GM12801 (cell line): Measurements from ENCODE around the gene TFB1M.

Experiments
- TF ChIP-seq, protein P1 (sequence below): IDR thresholded peaks from one replicate; pipeline ENCODE4 v1.5.1; 2011; ENCODE audit warnings: control low read depth; ENCODE audit not compliant: insufficient read length; ENCODE audit errors: extremely low read depth

TFB1M gene

DNA sequence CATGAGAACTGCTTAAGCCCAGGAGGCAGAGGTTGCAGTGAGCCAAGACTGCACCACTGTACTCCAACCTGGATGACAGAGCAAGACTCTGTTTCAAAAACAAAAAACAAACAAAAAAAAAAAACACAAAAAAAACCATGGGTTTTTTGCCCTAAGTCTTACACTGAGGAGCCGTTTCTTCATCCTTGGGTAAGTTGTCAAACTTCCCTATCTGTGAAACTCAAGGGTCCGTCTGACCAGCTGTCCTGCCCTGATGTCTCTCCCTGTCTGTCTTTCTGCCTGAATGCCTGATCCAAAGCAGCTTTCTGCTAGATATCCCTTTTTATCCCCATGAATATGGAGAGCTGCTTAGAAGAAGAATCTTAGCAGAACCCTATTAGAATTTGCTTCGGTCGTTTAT, 91.8 kb downstream of the TFB1M start:
- TF ChIP-seq, protein P1, sequence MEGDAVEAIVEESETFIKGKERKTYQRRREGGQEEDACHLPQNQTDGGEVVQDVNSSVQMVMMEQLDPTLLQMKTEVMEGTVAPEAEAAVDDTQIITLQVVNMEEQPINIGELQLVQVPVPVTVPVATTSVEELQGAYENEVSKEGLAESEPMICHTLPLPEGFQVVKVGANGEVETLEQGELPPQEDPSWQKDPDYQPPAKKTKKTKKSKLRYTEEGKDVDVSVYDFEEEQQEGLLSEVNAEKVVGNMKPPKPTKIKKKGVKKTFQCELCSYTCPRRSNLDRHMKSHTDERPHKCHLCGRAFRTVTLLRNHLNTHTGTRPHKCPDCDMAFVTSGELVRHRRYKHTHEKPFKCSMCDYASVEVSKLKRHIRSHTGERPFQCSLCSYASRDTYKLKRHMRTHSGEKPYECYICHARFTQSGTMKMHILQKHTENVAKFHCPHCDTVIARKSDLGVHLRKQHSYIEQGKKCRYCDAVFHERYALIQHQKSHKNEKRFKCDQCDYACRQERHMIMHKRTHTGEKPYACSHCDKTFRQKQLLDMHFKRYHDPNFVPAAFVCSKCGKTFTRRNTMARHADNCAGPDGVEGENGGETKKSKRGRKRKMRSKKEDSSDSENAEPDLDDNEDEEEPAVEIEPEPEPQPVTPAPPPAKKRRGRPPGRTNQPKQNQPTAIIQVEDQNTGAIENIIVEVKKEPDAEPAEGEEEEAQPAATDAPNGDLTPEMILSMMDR = no peak

DNA sequence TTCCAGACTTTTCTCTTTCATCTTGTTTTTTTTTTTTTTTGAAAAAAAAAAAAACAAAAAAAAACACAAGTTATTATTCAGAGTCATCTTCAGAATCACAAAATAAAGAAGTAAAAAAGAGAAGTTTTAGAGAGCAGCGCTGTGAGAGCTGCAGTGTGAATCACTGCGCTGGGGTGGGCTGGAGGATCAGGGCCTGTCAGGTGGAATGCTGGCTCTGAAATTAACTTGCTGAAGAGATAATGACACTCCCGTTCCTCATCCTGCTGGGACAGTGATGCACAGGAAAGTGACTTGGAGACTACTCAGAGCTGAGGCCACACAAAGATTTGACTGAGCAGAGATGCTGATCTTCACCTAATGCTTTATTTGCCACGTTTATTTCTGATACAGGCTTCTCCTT, 93.2 kb downstream of the TFB1M start:
- TF ChIP-seq, protein P1 = no peak

DNA sequence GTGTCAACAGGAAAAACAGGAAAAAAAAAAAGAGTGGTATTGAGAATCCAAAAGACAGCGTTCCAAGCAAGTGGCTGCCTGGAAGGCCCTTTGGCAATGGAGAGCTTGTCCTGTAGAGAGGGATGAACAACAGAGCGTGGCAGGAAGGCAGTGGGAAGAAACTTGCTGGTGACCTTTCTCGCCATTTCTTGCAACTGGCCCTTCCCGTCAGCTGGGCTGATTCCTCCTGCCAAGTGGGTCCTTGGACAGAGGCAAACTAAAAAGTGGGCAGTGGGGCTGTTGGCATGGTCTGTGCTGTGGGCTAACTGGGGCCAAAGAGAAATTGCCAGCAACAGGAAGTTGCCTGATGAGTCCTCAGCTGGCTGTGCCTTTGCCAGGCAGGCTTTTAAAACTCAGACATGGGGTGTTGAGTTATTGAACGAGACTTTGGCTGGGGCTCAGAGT, 94.4 kb downstream of the TFB1M start:
- TF ChIP-seq, protein P1 = no peak

DNA sequence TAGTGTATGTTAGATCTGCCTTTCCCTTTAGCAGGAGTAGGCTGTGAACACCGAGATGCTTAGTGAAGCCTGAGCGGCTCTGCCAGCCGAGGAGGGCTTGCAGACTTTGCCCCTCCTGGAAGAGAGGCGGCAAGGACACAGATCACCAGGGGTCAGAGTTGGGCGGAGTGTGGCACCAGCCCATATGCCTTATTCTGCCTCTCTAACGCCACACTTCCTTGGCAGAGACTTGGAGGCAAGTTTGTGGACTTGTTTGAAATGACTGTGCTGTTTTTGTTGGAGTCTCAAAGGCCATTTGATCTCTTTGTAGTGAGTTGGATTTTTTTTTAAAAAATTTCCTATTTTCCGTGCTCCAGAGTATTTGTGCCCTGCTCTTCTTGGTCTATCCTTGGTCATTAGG, 95.0 kb downstream of the TFB1M start:
- TF ChIP-seq, protein P1 = no peak

DNA sequence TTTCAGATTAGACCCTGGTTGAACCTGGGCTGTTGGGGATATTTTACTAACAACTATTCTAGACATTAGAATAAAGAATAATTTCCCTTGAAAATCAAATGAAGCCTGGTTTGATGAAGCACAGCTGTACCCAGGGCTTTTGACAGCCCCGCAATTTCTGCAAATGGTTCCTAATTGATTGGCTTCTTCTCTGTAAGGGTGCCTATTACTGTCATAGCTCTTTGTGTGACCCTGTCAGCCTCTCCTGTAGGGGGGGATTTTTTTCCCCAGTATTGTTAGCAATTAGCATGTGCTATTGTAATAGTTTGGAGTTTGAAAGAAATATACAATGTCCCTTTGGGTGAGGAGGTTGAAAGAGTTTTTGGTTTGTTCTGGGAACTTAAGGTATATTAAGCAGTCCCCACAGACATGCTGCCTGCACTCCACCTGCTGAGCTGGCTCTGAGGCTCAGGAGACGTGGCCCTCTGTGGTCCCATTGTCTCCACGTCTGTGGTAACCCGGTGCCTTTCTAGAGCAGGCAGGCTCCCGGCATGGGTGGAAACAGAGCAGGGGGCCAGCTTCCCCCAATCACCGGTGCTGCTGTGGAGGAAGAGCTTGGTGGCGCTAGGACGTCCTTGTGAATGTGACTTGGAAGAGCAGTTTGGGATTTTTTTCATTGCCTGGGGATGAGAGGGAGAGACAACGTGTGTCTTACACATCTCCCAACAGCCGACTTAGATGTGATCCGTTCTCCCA, 97.8 kb downstream of the TFB1M start:
- TF ChIP-seq, protein P1 = no peak

DNA sequence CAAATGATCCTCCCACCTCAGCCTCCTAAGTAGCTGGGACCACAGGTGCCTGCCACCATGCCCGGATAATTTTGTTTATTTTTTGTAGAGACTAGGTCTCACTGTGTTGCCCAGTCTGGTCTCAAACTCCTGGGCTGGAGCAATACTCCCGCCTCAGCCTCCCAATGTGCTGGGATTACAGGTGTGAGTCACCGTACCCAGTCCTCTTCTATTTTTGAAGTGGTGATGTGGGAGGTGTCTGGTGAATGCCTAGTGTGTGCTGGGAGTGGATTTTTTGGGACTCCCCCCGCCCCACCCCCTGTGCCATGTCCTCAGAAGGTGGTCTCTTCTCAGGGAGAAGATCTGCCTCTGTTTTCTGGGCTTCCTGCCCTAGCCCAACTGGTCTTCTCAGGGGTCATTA, 98.4 kb downstream of the TFB1M start:
- TF ChIP-seq, protein P1 = no peak

DNA sequence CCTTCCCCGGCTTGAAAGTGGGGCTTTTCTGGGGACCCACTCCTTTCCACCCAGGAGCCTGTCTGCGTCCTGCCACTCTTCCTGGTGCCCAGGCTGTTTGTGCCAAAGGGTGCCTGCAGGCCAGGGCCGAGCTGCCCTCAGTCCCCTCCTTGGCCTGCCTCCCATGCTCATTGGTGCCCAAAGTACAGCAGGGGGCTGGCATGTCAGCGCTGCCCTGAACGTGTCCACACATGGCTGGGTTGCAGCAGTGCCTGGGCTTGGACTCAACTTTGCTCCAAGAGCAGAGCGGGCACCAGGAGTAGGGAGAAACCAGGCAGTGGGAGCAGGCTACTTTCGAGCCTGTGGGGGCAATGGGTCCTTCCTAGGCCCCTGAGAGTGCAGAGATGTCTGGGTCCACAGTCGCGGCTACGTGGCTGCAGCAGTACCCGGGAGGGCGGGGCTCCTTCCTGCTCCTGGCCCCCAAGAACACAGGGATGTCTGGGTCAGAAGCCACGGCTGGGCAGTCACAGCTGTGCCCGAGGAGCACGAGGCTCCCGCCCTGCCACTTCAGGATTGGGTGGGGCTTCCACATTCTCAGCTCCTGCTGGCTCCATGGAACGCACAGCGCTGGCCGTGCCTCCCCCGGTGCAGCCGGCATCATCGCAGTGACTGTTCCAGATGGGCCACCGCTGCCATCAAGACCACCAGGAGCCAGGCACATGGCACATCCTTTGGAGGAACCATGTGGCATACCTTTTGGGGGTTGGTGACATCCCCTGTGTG, 100.5 kb downstream of the TFB1M start:
- TF ChIP-seq, protein P1 = no peak
